Endometrial microvascular endothelial cells (primary cell): ENCODE measurements around the gene OR4K14. TPM values are rescaled to one million over a fixed set of nuclear protein-coding genes. Genes with fewer than 3 reads are reported as not detected.
"Not testable (repeated sequence)": the region's sequence is repeated elsewhere in the genome, so short reads cannot be mapped to it uniquely, and the experiment has no call there.

Experiments used
- in situ Hi-C: cut with HindIII; loops from 2 replicates; pipeline ENCODE4 v1.10.0; 2017; ENCODE audit warnings: low sequenced_read_pairs, low pct_unique_long_range_greater_than_20kb; ENCODE audit errors: inconsistent ontology term
- total RNA-seq: library from RNA; depleted of rRNA; stranded (reverse); fragments of >200 nt; gene quantifications from one replicate; pipeline ENCODE4 v1.2.3, GENCODE V29; 2015; ENCODE audit errors: inconsistent ontology term

The OR4K14 gene
- total RNA-seq, result not detected

GRCh38 chr14:20019257-20019865 is at the start of gene OR4K14:
TSS of gene OR4K14 (minus strand) at chr14:20019307. CDS start at chr14:20015193, 4,114 bp downstream.
- in situ Hi-C loops, result no loop called here

GRCh38 chr14:20059745-20060144 is 40.6 kb upstream of the OR4K14 start, which contains the start of gene OR4L1:
TSS of gene OR4L1 (plus strand) at chr14:20060045. CDS start at chr14:20060045, 0 bp downstream.
- in situ Hi-C loops, result no loop called here

GRCh38 chr14:20048202-20048601 is 29.1 kb upstream of the OR4K14 start:
- in situ Hi-C loops, result no loop called here

GRCh38 chr14:20044243-20044642 is 25.1 kb upstream of the OR4K14 start:
- in situ Hi-C loops, result no loop called here

- in situ Hi-C loops, result no loop called here
Observed at GRCh38 chr14:20035938-20036337, 16.8 kb upstream of the OR4K14 start, which contains the start of gene OR4K13. TSS of gene OR4K13 (minus strand) at chr14:20036038. CDS start at chr14:20034758, 1,280 bp downstream.

- in situ Hi-C loops, result no loop called here
Observed at GRCh38 chr14:20035449-20035848, 16.3 kb upstream of the OR4K14 start.

- in situ Hi-C loops, result no loop called here
Observed at GRCh38 chr14:20031058-20031457, 12.0 kb upstream of the OR4K14 start.

- in situ Hi-C loops, result no loop called here
Observed at GRCh38 chr14:20008156-20008555, 11.0 kb downstream of the OR4K14 start.

GRCh38 chr14:20002319-20002718 is 16.8 kb downstream of the OR4K14 start:
- in situ Hi-C loops, result no loop called here

GRCh38 chr14:20001863-20002262 is 17.2 kb downstream of the OR4K14 start, which contains the start of gene OR4Q2:
TSS of gene OR4Q2 (plus strand) at chr14:20002163.
- in situ Hi-C loops, result no loop called here

GRCh38 chr14:19993438-19993837 is 25.7 kb downstream of the OR4K14 start:
- in situ Hi-C loops, result no loop called here

- in situ Hi-C loops, result no loop called here
Observed at GRCh38 chr14:19975291-19975690, 43.8 kb downstream of the OR4K14 start, which contains the start of gene OR4K15. TSS of gene OR4K15 (plus strand) at chr14:19975591. CDS start at chr14:19975591, 0 bp downstream.

GRCh38 chr14:19974844-19975243 is 44.3 kb downstream of the OR4K14 start:
- in situ Hi-C loops, result no loop called here

- in situ Hi-C loops, result not testable (repeated sequence)
Observed at GRCh38 chr14:19969735-19970134, 49.4 kb downstream of the OR4K14 start.

Other genes starting within 250 kb of the OR4K14 start
- gene OR4M1, start 245.8 kb downstream of the OR4K14 start, total RNA-seq, result not detected
- gene OR4N2, start 215.5 kb downstream of the OR4K14 start, total RNA-seq, result not detected
- not detected for gene OR4K2, start 144.2 kb downstream of the OR4K14 start, total RNA-seq
- gene OR4K5, start 98.7 kb downstream of the OR4K14 start, total RNA-seq, result not detected
- not detected for gene OR4K1, start 88.4 kb downstream of the OR4K14 start, total RNA-seq
- gene OR4K15, start 43.7 kb downstream of the OR4K14 start, total RNA-seq, result not detected
- not detected for gene OR4Q2, start 17.1 kb downstream of the OR4K14 start, total RNA-seq
- gene OR4K13, start 16.7 kb upstream of the OR4K14 start, total RNA-seq, result not detected
- gene OR4L1, start 40.7 kb upstream of the OR4K14 start, total RNA-seq, result not detected
- not detected for gene OR4K17, start 91.4 kb upstream of the OR4K14 start, total RNA-seq
- not detected for gene OR4N5, start 119.5 kb upstream of the OR4K14 start, total RNA-seq
- gene OR11G2, start 171.6 kb upstream of the OR4K14 start, total RNA-seq, result not detected
- gene OR11H6, start 204.4 kb upstream of the OR4K14 start, total RNA-seq, result not detected
- not detected for gene OR11H7, start 209.7 kb upstream of the OR4K14 start, total RNA-seq
- not detected for gene OR11H4, start 220.0 kb upstream of the OR4K14 start, total RNA-seq